ENCODE results near the gene CREB3. TPM values are rescaled to one million over a fixed set of nuclear protein-coding genes. Genes with fewer than 3 reads are reported as not detected.

The CREB3 gene
- total and polyA plus RNA-seq, 12 donors, result 47.0 to 142 (median 59.0) TPM

DNA sequence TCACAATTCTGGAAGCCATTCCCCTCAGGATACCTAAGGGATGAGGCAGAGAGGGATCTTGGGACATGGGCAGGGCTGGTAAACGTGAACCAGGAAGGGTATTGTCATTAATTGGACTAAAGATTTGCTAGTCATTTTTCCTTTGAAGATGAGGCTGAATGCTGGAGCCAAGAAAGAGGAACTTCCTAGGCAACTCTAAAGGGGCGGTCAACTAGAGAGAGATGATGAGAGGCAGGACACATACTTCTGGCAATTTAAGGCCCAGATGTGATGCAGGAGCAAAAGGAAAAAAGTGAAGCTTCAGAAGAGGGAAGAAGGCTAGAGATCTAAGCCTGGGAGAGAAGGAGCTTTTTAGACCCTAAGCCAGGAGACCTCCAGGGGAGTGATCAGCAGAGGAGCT is 11.0 kb downstream of the CREB3 start:
- Histone ChIP-seq H3K27ac (no peak overlapping the region), H3K4me1 (replicated peaks in 1 of 2) (peaks cover 27 to 38% of the 10 kb centered on the region in 2 donors), H3K4me3 (no peak overlapping the region), H3K36me3 (replicated peaks in 1 of 2) (peaks cover 0 to 60% of the 10 kb centered on the region in 2 donors), H3K27me3 (no peaks in the 10 kb centered on the region), H3K9me3 (replicated peaks in 1 of 3) (no peaks in the 10 kb centered on the region)
- peak in 2 of 7 donors; percentile 0 to 8 for DNase-seq
- WGBS, 4 donors, result 63 to 70% (median 66%) methylated on average over 2 of the region's 2 CpGs
- intact Hi-C loops (cut with DNase I), result no loop called here
- no peak for TF ChIP-seq POLR2A (IDR thresholded peaks at IDR 0.05)
- TF ChIP-seq, protein P1, sequence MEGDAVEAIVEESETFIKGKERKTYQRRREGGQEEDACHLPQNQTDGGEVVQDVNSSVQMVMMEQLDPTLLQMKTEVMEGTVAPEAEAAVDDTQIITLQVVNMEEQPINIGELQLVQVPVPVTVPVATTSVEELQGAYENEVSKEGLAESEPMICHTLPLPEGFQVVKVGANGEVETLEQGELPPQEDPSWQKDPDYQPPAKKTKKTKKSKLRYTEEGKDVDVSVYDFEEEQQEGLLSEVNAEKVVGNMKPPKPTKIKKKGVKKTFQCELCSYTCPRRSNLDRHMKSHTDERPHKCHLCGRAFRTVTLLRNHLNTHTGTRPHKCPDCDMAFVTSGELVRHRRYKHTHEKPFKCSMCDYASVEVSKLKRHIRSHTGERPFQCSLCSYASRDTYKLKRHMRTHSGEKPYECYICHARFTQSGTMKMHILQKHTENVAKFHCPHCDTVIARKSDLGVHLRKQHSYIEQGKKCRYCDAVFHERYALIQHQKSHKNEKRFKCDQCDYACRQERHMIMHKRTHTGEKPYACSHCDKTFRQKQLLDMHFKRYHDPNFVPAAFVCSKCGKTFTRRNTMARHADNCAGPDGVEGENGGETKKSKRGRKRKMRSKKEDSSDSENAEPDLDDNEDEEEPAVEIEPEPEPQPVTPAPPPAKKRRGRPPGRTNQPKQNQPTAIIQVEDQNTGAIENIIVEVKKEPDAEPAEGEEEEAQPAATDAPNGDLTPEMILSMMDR (IDR thresholded peaks at IDR 0.05), result no peak

DNA sequence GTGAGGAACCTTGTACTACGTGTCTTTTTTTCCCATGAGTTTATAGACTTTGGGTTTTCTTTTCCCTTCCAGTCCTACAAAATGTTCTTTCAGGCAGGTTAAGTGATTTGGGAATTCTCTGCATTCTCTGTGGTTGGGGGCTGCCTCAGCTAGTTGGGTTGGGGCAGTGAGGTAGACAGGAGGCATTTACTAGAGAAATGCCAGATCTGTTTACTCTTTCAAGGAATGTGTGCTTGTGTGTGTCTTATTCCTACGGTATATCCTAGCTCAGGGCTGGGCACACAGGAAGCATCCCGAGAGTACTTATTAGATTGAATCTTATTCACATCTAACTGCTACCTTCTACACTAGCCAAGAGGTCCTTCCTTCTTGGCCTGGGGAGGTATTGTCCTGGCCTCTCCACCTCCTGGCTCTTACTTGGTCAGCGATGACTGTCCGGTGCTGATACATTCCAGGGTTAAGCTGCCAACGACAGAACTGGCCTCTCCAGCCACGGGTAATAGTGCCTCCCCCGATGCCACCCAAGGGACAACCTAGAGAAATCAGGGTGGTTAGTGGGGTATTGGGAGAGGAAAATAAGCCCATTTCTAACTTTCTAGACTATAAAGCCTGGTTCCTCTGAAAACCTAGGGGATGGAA is 11.5 kb downstream of the CREB3 start:
- Histone ChIP-seq H3K27ac (peak overlapping the region in 2 of 5 donors; percentile 4 to 19), H3K4me1 (replicated peaks in 1 of 2) (peaks cover 27 to 38% of the 10 kb centered on the region in 2 donors), H3K9me3 (replicated peaks in 1 of 3) (no peaks in the 10 kb centered on the region), H3K4me3 (no peak overlapping the region), H3K27me3 (no peaks in the 10 kb centered on the region), H3K36me3 (replicated peaks in 1 of 2) (peaks cover 0 to 55% of the 10 kb centered on the region in 2 donors)
- WGBS, 4 donors, result 80 to 85% (median 83%) methylated on average over 8 of the region's 8 CpGs
- DNase-seq, result peak in 1 of 7 donors; percentile 9
- no peak for TF ChIP-seq POLR2A (IDR thresholded peaks at IDR 0.05)
- TF ChIP-seq, protein P1 (IDR thresholded peaks at IDR 0.05), result no peak
- intact Hi-C loops (cut with DNase I), result no loop called here

DNA sequence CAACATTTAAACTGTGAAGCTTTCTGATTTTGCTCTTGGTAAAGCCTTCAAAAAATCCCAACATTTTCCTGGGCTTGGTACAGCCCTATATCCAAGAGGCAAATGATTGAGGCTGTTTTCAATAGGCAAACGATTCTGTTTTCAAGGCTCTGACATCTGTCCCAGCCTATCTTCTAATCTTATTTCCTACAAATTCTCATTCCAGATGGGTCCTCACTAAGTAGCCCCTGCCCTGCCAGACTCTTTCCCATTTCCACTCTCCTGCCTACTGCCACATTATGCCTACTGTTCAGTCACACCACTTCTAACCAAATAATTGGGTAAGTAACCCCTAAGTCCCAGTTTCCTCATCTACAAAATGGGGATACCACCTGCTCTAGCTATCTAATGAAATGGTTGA is 13.1 kb downstream of the CREB3 start:
- intact Hi-C loops (cut with DNase I), result no loop called here
- Histone ChIP-seq H3K9me3 (replicated peaks in 1 of 3) (no peaks in the 10 kb centered on the region), H3K4me1 (replicated peaks in 1 of 2) (peaks cover 34 to 48% of the 10 kb centered on the region in 2 donors), H3K27ac (no peak overlapping the region), H3K4me3 (peak overlapping the region in 1 of 4 donors; percentile 92), H3K36me3 (replicated peaks in 1 of 2) (peaks cover 0 to 40% of the 10 kb centered on the region in 2 donors), H3K27me3 (no peaks in the 10 kb centered on the region)
- peak in 1 of 7 donors; percentile 9 for DNase-seq
- no peak for TF ChIP-seq POLR2A (IDR thresholded peaks at IDR 0.05)
- TF ChIP-seq, protein P1 (IDR thresholded peaks at IDR 0.05), result no peak
- WGBS, 4 donors, result 24 to 33% (median 31%) methylated on average over 1 of the region's 1 CpG

DNA sequence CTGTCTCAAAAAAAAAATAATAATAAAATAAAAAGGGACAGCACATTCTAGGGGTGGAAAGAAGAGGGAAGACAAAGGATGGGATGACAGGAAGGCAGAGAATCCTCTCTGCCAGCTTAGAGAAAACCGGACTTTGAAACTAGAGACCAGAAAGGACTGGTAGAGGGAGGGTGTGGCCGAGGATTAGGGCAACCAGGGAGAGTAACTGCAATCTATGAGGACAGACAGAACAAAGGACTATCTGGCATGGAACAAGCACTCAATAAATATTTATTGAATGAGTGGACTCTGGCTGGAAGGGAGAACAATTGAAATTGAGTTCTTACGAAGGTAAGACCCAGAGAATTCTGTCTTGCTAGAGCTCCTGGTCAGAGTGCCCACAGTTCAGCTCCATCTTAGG is 14.1 kb downstream of the CREB3 start:
- H3K27ac ChIP-seq, result no peak overlapping the region
- WGBS, 4 donors, result 52 to 58% (median 55%) methylated on average over 3 of the region's 3 CpGs
- no peak for TF ChIP-seq POLR2A (IDR thresholded peaks at IDR 0.05)
- TF ChIP-seq, protein P1 (IDR thresholded peaks at IDR 0.05), result no peak
- DNase-seq, result no peak
- no peaks in the 10 kb centered on the region for H3K27me3 ChIP-seq
- intact Hi-C loops (cut with DNase I), result no loop called here
- peaks cover 0 to 41% of the 10 kb centered on the region in 2 donors for H3K36me3 ChIP-seq (replicated peaks in 1 of 2)
- H3K9me3 ChIP-seq (replicated peaks in 1 of 3), result no peaks in the 10 kb centered on the region
- H3K4me3 ChIP-seq, result peak overlapping the region in 1 of 4 donors; percentile 92
- peaks cover 34 to 48% of the 10 kb centered on the region in 2 donors for H3K4me1 ChIP-seq (replicated peaks in 1 of 2)

Data from adrenal gland (tissue), 12 donors.